GM18520 (cell line): ENCODE data around the gene IL1F10.

ENCODE experiments used
- ATAC-seq: cut with Tn5 transposase; IDR thresholded peaks from one replicate; pipeline ENCODE4 v1.9.1; 2021; ENCODE audit not compliant: unreplicated experiment

Gene IL1F10

GRCh38 chr2:113067681-113068080 is at the start of gene IL1F10:
Gene IL1F10 (plus strand): TSS chr2:113067970. CDS start chr2:113072739, 4,769 bp downstream.
- ATAC-seq: no peak

- no peak for ATAC-seq
These were observed 49.3 kb upstream of the IL1F10 start for GRCh38 chr2:113018509-113018908.

GRCh38 chr2:113021312-113021711 is 46.5 kb upstream of the IL1F10 start:
- no peak for ATAC-seq

- no peak for ATAC-seq
These were observed 43.0 kb upstream of the IL1F10 start for GRCh38 chr2:113024764-113025163.

- no peak for ATAC-seq
These were observed 42.0 kb upstream of the IL1F10 start for GRCh38 chr2:113025737-113026136.

- ATAC-seq: no peak
These were observed 40.1 kb upstream of the IL1F10 start for GRCh38 chr2:113027691-113028090.

GRCh38 chr2:113028112-113028511 is 39.7 kb upstream of the IL1F10 start:
- ATAC-seq: no peak

GRCh38 chr2:113032737-113033136 is 35.0 kb upstream of the IL1F10 start:
- no peak for ATAC-seq

- no peak for ATAC-seq
These were observed 33.8 kb upstream of the IL1F10 start for GRCh38 chr2:113034016-113034415.

- ATAC-seq: no peak
These were observed 31.0 kb upstream of the IL1F10 start for GRCh38 chr2:113036763-113037162.

- ATAC-seq: no peak
These were observed 29.5 kb upstream of the IL1F10 start for GRCh38 chr2:113038291-113038690.

- ATAC-seq: no peak
These were observed 28.6 kb upstream of the IL1F10 start for GRCh38 chr2:113039158-113039557.

- no peak for ATAC-seq
These were observed 28.1 kb upstream of the IL1F10 start for GRCh38 chr2:113039719-113040118.

GRCh38 chr2:113041871-113042270 is 25.9 kb upstream of the IL1F10 start:
- ATAC-seq: no peak

GRCh38 chr2:113046465-113046864 is 21.3 kb upstream of the IL1F10 start:
- no peak for ATAC-seq

- no peak for ATAC-seq
These were observed 16.6 kb upstream of the IL1F10 start for GRCh38 chr2:113050921-113051895.

- ATAC-seq: no peak
These were observed 15.3 kb upstream of the IL1F10 start, which contains the start of gene IL36B for GRCh38 chr2:113052396-113052917. Gene IL36B (minus strand): TSS chr2:113052867.

- no peak for ATAC-seq
These were observed 14.1 kb upstream of the IL1F10 start for GRCh38 chr2:113053666-113054065.

GRCh38 chr2:113054066-113054465 is 13.7 kb upstream of the IL1F10 start:
- no peak for ATAC-seq

GRCh38 chr2:113056521-113056920 is 11.2 kb upstream of the IL1F10 start:
- ATAC-seq: no peak

GRCh38 chr2:113057117-113057516 is 10.7 kb upstream of the IL1F10 start:
- no peak for ATAC-seq

- ATAC-seq: no peak
These were observed 9.3 kb upstream of the IL1F10 start for GRCh38 chr2:113058411-113058994.
